HG03103 (cell line): ENCODE results near the gene SLC27A6.
"Not testable (repeated sequence)": the region's sequence is repeated elsewhere in the genome, so short reads cannot be mapped to it uniquely, and the experiment has no call there.

ENCODE experiments used
- ATAC-seq: cut with Tn5 transposase; IDR thresholded peaks from one replicate; pipeline ENCODE4 v1.9.1; 2021; ENCODE audit warnings: low read depth; ENCODE audit not compliant: unreplicated experiment

SLC27A6 gene

DNA sequence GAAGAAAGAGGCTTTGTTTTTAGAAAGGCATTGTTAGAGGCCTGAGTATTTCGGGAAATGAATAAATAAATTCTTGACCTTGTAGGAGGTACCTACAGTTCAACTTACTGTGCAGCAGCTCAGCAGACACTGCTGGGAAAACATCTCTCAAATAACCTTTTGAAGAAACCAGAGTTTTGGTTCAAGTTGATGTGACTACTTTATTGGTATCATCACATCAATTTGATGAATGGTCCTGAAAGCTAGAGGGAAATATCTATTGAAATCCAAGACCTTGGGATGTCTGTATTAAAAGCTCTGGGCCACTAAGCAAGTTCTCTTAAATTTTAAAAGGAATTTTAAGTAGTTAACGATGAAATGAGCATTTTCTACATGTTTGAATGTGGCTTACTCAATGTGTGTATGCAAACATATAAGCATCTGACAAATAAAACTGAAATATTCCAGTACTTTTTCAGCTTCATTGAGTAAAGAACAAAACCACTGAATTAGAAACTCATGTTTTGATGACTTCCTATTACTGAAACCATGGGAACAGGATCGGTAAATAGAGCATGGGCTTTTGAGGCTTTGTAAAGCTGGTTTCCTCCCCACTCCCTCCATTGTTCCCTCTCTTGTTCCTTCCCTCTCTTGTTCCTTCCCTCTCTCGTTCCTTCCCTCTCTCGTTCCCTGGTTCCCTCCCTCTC is 36.7 kb downstream of the SLC27A6 start:
- no peak for ATAC-seq

GRCh38 chr5:129002527-129002842 is 37.2 kb downstream of the SLC27A6 start:
- ATAC-seq, result no peak

GRCh38 chr5:129003232-129003631 is 37.9 kb downstream of the SLC27A6 start:
- no peak for ATAC-seq

GRCh38 chr5:129014185-129014584 is 48.9 kb downstream of the SLC27A6 start:
- ATAC-seq, result no peak

GRCh38 chr5:129018837-129019236 is 53.5 kb downstream of the SLC27A6 start:
- ATAC-seq, result no peak

GRCh38 chr5:129019401-129019908 is 54.2 kb downstream of the SLC27A6 start:
- ATAC-seq, result no peak

GRCh38 chr5:129020683-129021082 is 55.4 kb downstream of the SLC27A6 start:
- no peak for ATAC-seq

DNA sequence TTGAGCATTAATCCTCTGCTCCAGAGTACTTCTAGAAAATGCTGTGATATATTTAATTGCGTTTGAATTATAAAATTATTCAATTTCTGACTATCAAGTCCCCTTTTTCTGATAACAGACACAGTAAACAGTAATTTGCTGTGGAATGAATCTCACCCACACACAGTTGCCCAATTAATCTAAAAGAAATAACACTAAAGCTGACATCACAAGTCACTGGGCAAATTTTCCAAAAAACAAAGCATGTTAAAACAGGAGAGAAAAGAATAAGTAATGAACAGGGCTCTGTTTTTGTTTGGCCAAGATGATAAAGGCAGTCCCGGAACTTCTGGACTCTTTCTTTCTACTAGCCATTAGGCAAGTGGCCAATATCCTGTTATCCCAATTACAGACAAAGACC is 56.5 kb downstream of the SLC27A6 start:
- no peak for ATAC-seq

DNA sequence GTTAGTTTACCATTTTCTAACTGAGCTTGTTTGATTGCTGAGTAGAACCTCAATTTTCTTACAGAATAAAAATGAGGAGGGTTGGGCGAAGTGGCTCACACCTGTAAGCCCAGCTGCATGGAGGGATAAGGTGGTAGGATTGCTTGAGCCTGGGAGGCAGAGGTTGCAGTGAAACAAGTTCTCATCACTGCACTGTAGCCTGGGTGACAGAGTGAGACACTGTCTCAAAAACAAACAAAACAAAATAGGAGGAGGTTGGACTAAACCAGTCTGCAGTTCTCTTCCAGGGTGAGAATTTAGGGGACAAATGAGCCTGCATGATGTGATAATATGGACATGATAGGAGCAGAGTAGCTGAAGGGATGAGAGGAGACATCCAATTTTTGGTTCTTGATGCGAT is 57.3 kb downstream of the SLC27A6 start:
- no peak for ATAC-seq

DNA sequence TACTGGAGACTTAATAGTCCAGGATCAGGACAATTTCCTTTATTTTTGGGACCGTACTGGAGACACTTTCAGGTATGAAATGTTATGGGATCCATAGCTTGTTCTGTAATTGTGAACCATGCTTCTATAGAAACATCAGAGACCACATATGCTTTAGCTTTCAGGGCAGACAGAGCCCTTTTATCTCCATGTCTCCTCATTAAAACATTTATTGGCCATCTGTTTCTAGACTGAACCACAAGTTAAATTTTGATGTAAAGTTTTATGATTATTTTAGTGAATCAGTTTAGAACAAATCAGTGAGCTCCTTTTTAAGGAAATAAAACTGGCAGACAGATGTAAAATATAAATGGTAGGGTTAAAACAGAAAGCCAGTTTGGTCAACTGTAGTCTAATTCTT is 62.0 kb downstream of the SLC27A6 start:
- no peak for ATAC-seq

DNA sequence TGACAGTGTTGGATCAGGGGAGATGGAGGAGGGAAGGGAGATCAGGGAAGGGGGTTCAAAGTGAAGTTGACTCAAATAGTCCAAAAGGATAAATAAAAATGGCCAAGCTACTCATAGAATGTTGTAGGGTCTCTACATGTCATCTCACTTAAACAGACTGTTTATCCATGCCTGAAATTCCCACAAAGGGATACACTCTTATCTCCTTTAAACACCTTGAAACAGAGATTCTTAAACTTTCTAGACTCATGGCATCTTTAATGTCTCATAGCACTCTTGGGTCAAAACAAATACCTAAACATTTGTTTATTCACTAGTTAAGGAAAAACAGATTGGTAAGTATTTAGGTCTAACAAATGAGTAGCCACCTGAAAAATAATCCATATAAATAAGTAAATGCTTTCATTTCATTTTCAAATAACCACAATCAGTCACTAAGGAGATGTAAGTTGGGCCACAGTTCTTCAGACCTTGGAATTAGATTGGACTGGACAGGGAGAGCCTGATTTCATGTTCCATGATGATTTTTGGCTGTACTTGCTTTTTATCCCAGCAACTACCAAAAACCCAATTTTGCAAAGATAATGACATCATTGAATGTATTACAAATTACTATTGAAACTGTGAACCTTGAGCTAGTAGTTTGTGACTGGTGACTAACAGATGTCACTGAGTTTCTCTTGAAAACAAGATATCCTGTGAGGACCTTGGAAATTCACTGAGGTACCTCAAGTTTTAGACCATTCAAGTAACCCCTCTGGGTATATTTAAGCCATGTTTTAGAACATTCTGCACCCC is 66.8 kb downstream of the SLC27A6 start:
- ATAC-seq, result no peak

DNA sequence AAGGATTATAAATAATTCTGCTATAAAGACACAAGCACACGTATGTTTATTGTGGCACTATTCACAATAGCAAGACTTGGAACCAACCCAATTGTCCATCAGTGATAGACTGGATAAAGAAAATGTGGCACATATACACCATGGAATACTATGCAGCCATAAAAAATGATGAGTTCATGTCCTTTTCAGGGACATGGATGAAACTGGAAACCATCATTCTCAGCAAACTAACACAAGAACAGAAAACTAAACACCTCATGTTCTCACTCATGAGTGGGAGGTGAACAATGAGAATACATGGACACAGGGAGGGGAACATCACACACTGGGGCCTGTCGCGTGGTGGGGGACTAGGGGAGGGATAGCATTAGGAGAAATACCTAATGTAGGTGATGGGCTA is 71.0 kb downstream of the SLC27A6 start:
- not testable (repeated sequence) for ATAC-seq

GRCh38 chr5:129041196-129041881 is 76.1 kb downstream of the SLC27A6 start:
- no peak for ATAC-seq

DNA sequence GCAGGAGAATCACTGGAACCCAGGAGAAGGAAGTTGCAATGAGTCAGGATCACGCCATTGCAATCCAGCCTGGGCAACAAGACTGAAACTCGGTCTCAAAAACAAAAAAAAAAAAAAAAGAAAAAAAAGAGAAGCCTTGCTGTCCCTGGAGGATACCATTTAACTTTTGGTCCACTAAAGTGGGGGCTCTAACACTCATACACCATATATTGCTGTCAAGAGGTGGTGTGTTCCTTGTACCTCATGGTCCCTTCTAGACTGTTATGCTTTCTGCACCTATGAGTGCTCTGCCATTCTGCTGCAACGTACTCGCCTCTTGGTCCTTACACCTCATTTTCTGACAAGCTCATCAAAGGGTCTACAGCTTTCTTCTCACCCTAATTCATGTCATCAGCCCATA is 77.0 kb downstream of the SLC27A6 start:
- ATAC-seq, result no peak

- ATAC-seq, result no peak
Observed at GRCh38 chr5:129043894-129044293, 78.6 kb downstream of the SLC27A6 start.

DNA sequence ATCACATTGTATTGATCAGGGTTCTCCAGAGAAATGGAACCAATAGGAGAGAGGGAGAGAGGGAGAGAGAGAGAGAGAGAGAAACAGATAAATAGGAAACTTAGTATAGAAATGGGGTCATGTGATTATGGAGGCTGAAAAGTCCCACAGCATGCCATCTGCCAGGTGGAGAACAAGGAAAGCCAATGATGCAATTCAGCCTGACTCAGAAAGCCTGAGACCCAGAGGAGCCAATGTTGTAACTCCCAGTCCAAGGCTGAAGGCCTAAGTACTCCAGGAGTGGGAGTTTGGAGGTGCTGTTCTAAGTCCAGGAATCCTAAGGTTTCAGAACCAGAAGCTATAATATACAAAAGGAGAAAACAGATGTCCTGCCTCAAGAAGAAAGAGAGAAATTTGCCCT is 80.9 kb downstream of the SLC27A6 start:
- ATAC-seq, result no peak

GRCh38 chr5:129048509-129048908 is 83.2 kb downstream of the SLC27A6 start:
- ATAC-seq, result no peak

DNA sequence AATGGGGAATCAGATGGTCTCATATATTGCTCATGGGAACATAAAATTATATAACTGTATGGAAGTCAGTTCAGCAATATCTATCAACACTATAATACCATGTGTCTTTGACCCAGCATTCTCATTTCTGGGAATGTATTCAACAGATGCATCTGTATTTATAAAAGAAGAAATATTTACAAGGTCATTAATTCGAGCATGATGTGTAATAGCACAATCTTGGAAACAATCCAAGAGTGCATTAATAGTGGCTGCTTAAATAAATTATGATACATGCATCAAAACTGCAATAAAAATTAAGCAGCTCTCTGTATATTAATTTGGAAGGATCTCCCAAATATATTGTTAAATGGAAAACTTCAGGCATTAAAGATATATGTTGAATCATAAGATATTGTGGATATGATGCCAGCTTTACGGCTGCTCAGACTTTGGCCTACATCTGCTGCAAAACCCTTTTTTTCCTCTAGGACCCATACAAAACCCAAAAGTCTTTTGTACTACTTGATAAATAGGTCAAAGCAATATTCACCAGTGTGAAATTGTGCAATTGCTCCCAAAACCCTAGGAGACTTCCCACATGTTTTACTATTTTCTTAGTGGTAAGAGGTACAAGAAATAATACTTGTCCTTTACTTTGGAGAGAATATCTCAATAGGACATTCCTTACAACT is 84.0 kb downstream of the SLC27A6 start:
- no peak for ATAC-seq

- no peak for ATAC-seq
Observed at GRCh38 chr5:129051283-129051682, 86.0 kb downstream of the SLC27A6 start.

DNA sequence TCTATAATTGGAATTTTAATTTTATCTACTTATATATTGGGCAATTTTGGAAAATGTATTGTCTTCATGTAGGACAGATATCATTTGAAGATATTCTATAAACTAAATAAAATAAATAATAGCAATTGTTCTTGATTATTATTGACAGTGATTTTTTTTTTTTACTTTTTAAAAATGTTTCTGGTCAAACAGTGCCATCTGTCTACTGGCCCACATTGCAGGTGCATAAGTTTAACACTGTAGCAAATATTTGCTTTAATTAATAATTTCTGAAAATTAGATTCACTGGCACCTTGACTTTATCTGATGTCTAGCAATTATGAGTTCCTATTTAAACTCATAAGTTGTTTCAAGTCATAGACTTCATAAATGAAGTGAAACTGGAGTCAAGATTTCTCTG is 88.2 kb downstream of the SLC27A6 start:
- no peak for ATAC-seq

DNA sequence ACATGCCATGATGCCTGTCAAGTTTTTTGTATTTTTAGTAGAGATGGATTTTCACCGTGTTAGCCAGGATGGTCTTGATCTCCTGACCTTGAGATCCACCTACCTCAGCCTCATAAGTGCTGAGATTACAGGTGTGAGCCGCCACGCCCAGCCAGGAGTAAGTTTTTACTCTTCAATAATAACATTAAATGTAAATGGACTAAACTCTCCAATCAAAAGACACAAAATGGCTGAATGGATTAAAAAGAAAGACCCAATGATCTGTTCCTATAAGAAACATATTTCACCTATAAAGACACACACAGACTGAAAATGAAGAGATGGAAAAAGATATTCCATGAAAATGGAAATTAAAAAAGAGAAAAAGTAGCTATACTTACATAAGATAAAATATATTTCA is 92.0 kb downstream of the SLC27A6 start:
- ATAC-seq, result no peak
